Sigmoid colon (tissue), 4 donors: ENCODE results near the gene APOLD1.

Source experiments
- CTCF ChIP-seq, 4 experiments: fragments of 450-650 bp in 3 of 4; fragments of 200-600 bp in 1 of 4; IDR thresholded peaks; one replicate each; pipeline ENCODE4 v1.5.1; 2016 to 2019; ENCODE audit warnings: antibody characterized with exemption in 4 of 4, mild to moderate bottlenecking in 3 of 4, moderate library complexity in 2 of 4
- EP300 ChIP-seq, 4 donors: sonication (generic); formaldehyde crosslinking; IDR thresholded peaks; one replicate each; pipeline ENCODE4 v1.6.1; 2017; ENCODE audit warnings: antibody characterized with exemption in 4 of 4
- POLR2AphosphoS5 ChIP-seq, 4 donors: sonication (generic); formaldehyde crosslinking; IDR thresholded peaks; one replicate each; pipeline ENCODE4 v1.6.1; 2017; ENCODE audit warnings: antibody characterized with exemption in 4 of 4

- TF ChIP-seq CTCF (IDR thresholded peaks at IDR 0.05) (no peak), EP300 (IDR thresholded peaks at IDR 0.05) (no peak), POLR2AphosphoS5 (IDR thresholded peaks at IDR 0.05) (no peak)
These were observed 26.7 kb downstream of the APOLD1 start for GRCh38 chr12:12812174-12812573.
